Type B pancreatic cell (in vitro differentiated cells): Measurements from ENCODE around the gene MMEL1. TPM values are rescaled to one million over a fixed set of nuclear protein-coding genes. Genes with fewer than 3 reads are reported as not detected.

Source experiments
- DNase-seq: peaks from one replicate; pipeline ENCODE4 v3.0.0; 2021; ENCODE audit warnings: mixed read lengths; ENCODE audit not compliant: unreplicated experiment; ENCODE audit errors: extremely low spot score
- H3K27ac Mint-ChIP-seq: 2 replicates; pipeline ENCODE4 v1.8.0; 2021; ENCODE audit warnings: mild to moderate bottlenecking, mixed read lengths
- H3K27me3 Mint-ChIP-seq: 2 replicates; pipeline ENCODE4 v1.8.0; 2021; ENCODE audit warnings: mixed read lengths
- H3K36me3 Mint-ChIP-seq: 2 replicates; pipeline ENCODE4 v1.8.0; 2021; ENCODE audit warnings: mixed read lengths
- H3K4me1 Mint-ChIP-seq: one replicate; pipeline ENCODE4 v1.8.0; 2021; ENCODE audit warnings: mixed read lengths; ENCODE audit not compliant: unreplicated experiment
- H3K4me3 Mint-ChIP-seq: 2 replicates; pipeline ENCODE4 v1.8.0; 2021; ENCODE audit warnings: mild to moderate bottlenecking, mixed read lengths
- H3K9me3 Mint-ChIP-seq: 2 replicates; pipeline ENCODE4 v1.8.0; 2021; ENCODE audit warnings: mixed read lengths
- total RNA-seq: library from RNA; stranded (reverse); gene quantifications from 2 replicates; pipeline ENCODE4 v1.2.1, GENCODE V29; 2021; ENCODE audit warnings: low replicate concordance
- TF ChIP-seq, protein P1 (sequence below): fragments of 200-600 bp; sonication (generic); conservative IDR thresholded peaks from 2 replicates; pipeline ENCODE4 v1.5.0; 2021; ENCODE audit warnings: antibody characterized with exemption, mild to moderate bottlenecking

Gene MMEL1
- total RNA-seq, 1 donor from 2014 or later, result 1.1 TPM

DNA sequence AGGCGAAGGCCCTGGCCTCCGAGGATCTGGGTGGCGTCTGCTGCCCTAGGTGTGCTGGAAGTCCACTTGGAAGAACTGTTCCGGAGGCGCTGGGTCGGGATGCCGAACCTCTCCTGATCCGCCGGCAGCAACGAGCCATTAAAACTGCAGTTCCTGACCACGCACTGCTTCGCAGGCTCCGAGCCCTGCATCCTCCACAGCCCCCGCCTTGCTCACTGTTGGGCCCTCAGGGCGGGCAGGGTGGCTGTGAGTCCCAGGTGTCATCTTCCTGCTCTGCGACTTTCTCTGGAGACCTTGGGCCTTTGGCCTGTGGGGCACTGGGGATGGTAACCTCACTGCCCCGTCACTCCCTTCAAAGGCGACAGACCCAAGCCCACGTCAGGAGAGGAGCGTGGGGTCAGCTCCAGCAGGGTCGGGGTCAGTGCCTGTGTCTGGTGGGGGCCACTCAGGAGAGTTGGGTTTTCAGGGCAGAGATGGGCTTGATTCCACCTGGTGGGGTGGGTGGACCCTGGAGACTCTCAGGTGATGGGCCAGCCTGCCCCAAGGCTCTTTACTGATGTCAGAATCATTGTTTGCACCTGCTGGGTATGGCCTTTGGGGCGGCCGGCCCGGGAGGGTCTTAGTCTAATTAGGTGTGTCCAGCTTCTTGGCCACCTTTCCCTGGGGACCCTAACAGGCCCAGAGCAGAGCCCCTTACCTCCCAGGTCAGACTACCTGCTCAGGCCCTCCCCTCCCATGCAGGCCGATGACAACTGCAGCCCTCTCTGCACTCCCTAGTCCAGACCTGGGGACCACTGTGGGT lies 43.2 kb downstream of the MMEL1 start:
- no peak overlapping the region for H3K27ac Mint-ChIP-seq
- TF ChIP-seq, protein P1, sequence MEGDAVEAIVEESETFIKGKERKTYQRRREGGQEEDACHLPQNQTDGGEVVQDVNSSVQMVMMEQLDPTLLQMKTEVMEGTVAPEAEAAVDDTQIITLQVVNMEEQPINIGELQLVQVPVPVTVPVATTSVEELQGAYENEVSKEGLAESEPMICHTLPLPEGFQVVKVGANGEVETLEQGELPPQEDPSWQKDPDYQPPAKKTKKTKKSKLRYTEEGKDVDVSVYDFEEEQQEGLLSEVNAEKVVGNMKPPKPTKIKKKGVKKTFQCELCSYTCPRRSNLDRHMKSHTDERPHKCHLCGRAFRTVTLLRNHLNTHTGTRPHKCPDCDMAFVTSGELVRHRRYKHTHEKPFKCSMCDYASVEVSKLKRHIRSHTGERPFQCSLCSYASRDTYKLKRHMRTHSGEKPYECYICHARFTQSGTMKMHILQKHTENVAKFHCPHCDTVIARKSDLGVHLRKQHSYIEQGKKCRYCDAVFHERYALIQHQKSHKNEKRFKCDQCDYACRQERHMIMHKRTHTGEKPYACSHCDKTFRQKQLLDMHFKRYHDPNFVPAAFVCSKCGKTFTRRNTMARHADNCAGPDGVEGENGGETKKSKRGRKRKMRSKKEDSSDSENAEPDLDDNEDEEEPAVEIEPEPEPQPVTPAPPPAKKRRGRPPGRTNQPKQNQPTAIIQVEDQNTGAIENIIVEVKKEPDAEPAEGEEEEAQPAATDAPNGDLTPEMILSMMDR, result no peak
- no peaks in the 10 kb centered on the region for H3K36me3 Mint-ChIP-seq
- no peaks in the 10 kb centered on the region for H3K9me3 Mint-ChIP-seq
- no peak for DNase-seq
- H3K4me3 Mint-ChIP-seq, result no peak overlapping the region
- peaks cover 5% of the 10 kb centered on the region for H3K4me1 Mint-ChIP-seq
- no peaks in the 10 kb centered on the region for H3K27me3 Mint-ChIP-seq

DNA sequence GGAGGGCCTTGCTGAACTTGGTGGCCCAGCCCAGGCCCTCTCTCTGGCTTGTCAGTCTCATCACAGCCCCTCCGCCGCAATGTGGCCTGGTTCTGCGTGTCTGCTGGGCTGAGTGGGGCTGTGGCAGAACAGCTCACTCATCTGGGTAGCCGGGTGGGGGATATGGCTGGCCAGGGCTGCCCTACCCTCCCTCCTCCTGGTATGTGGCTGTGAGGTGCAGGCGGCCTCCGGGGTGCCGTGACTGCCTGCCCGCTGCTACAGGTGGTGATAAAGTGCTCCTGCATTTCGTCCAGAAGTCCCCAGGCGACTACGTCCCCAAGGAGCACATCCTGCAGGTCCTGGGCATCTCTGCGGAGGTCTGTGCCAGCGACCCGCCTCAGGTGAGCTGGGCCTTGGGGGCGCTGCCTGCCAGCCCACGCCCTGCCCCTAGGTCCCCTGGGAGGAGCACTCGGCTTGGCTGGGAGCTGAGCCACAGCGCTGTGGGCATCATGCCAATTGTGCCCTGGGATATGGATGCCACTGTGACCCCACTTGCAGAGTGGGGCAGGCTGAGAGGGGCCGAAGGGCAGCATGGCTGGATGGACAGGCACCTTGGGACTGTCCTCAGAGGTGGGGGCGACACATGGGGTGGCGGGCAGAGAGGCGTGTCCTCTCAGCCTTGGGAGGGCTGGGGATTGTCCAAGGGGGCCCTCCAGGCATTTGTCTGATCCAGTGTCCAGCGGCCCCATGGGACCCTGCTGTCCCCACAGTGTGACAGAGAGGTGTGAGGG lies 44.0 kb downstream of the MMEL1 start:
- H3K4me1 Mint-ChIP-seq, result peaks cover 8% of the 10 kb centered on the region

DNA sequence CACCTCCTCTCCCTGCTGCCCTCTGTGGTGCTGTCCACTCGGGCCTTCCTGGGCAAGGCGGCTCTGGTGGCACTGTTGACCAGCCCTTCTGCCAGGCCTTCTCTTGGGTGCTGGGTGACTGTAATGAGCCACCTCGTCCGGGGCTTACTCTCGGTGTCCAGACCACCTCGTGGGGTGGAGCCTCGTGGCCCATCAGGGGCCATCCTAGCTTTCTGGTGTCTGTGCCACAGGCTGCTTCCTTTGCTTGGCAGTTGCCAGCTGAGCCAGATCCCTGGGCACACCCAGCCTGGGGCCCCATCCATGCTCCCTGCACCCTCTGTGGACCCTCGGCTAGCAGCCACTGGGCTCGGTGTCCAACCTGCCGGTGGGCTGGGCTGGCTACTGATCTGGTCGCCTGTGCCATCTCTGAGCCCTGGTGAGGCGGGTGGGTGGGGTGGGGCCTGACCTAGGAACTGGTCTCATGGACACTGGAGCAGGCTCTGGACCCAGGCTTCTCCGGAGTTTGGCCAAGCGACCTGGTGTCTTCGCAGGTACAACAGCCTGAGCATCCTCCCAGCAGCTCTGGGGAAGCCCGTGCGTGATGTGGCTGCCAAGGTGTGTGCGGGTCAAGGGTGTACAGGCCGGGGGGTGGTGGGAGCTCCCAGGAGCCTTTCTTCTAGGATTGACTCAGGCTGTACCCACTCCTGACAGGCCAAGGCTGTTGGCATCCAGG lies 44.8 kb downstream of the MMEL1 start:
- DNase-seq, result no peak
- TF ChIP-seq, protein P1, result no peak
- H3K4me1 Mint-ChIP-seq, result peaks cover 8% of the 10 kb centered on the region
- peak overlapping the region; percentile 81 for H3K4me3 Mint-ChIP-seq
- no peak overlapping the region for H3K27ac Mint-ChIP-seq
- H3K36me3 Mint-ChIP-seq, result no peaks in the 10 kb centered on the region
- no peaks in the 10 kb centered on the region for H3K27me3 Mint-ChIP-seq
- no peaks in the 10 kb centered on the region for H3K9me3 Mint-ChIP-seq

More for the DNA sequence above, 44.0 kb downstream of the MMEL1 start:
- TF ChIP-seq, protein P1, result no peak
- DNase-seq, result no peak
- H3K27me3 Mint-ChIP-seq, result no peaks in the 10 kb centered on the region
- H3K36me3 Mint-ChIP-seq, result no peaks in the 10 kb centered on the region
- no peaks in the 10 kb centered on the region for H3K9me3 Mint-ChIP-seq
- no peak overlapping the region for H3K27ac Mint-ChIP-seq
- H3K4me3 Mint-ChIP-seq, result no peak overlapping the region

DNA sequence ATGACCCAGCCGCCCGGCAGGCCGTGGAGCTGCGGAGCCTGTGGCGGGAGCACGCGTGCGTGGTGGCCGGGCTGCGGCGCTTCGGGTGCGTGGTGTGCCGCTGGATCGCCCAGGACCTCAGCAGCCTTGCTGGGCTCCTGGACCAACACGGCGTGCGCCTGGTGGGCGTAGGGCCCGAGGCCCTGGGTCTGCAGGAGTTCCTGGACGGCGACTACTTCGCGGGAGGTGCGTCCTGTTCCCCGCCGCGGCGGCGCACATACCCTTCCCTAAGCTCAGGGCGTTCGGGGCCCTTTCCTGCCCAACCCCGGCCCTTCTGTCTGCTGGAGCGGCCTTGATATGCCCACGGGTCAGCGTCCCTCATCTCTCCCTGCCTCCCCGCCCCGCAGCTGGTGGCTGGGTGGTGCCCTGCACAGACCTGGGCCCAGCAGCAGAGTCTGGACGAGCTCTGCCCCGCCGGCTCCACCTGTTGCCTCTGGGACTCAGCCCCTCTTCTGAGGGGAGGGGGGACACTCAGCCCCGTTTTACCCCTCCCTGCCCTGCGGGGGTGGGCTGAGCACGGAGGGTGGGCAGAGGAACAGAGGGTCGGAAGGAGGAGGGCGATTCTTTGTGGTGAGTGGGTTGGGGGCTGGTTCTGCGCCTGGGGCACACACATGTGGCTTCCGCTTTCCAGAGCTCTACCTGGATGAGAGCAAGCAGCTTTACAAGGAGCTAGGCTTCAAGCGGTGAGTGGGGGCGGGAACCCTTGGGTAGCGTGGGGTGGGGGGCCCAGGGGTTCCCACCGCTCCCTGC lies 45.6 kb downstream of the MMEL1 start:
- Mint-ChIP-seq H3K27ac (no peak overlapping the region), H3K27me3 (peaks cover 2% of the 10 kb centered on the region), H3K4me1 (peaks cover 8% of the 10 kb centered on the region), H3K36me3 (no peaks in the 10 kb centered on the region), H3K4me3 (peak overlapping the region; percentile 81), H3K9me3 (no peaks in the 10 kb centered on the region)
- no peak for DNase-seq
- TF ChIP-seq, protein P1, result no peak
